ENCODE measurements around the gene GALC.

DNA sequence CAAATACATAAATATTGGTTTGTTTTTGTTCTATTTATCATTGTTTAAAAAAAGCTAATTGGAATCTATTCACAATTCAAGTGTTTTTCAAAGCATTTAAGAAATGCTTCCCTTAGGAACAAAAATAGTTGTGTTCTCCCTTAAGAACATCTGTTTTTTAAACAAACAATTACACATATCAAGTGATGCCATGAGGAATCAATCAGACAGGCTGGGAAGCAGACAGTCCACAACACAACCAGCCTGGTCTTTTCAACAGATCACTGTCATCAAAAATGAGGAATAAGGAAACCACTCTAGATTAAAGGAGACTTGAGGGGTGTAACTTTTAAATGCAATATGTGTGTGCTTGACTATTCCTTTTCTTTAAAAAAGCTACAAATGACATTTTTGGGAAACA is 25.5 kb downstream of the GALC start:
- TF ChIP-seq CREB1 (IDR thresholded peaks at IDR 0.05; ENCODE audit: low read depth) (no peak), TAF1 (IDR thresholded peaks at IDR 0.05; ENCODE audit: low read depth) (no peak), TEAD4 (IDR thresholded peaks at IDR 0.05) (no peak), RAD21 (IDR thresholded peaks at IDR 0.05; ENCODE audit: low read depth) (no peak), CEBPB (IDR thresholded peaks at IDR 0.05) (no peak), EGR1 (IDR thresholded peaks at IDR 0.05) (no peak)

Data from Ishikawa (cell line).